Glutamatergic neuron (in vitro differentiated cells): ENCODE results near the gene SLC17A9. TPM values are rescaled to one million over a fixed set of nuclear protein-coding genes. Genes with fewer than 3 reads are reported as not detected.
"Not testable (repeated sequence)": the region's sequence is repeated elsewhere in the genome, so short reads cannot be mapped to it uniquely, and the experiment has no call there.

Experiments
- DNase-seq: peaks from one replicate; pipeline ENCODE4 v3.0.0; 2022
- H3K27ac Mint-ChIP-seq: one replicate; pipeline ENCODE4 v1.8.0; 2020; ENCODE audit warnings: mild to moderate bottlenecking, mixed read lengths, inconsistent platforms; ENCODE audit not compliant: unreplicated experiment
- H3K27me3 Mint-ChIP-seq: one replicate; pipeline ENCODE4 v1.8.0; 2020; ENCODE audit warnings: mild to moderate bottlenecking, moderate library complexity, mixed read lengths, inconsistent platforms; ENCODE audit not compliant: unreplicated experiment
- H3K36me3 Mint-ChIP-seq: one replicate; pipeline ENCODE4 v1.8.0; 2020; ENCODE audit warnings: mild to moderate bottlenecking, mixed read lengths, inconsistent platforms; ENCODE audit not compliant: unreplicated experiment
- H3K4me1 Mint-ChIP-seq: one replicate; pipeline ENCODE4 v1.8.0; 2020; ENCODE audit warnings: mild to moderate bottlenecking, low read depth, mixed read lengths, inconsistent platforms; ENCODE audit not compliant: unreplicated experiment
- H3K4me3 Mint-ChIP-seq: one replicate; pipeline ENCODE4 v1.8.0; 2020; ENCODE audit warnings: mild to moderate bottlenecking, mixed read lengths, inconsistent platforms; ENCODE audit not compliant: unreplicated experiment
- H3K9me3 Mint-ChIP-seq: one replicate; pipeline ENCODE4 v1.8.0; 2020; ENCODE audit warnings: mild to moderate bottlenecking, moderate library complexity, mixed read lengths, inconsistent platforms; ENCODE audit not compliant: unreplicated experiment
- CTCF ChIP-seq: fragments of 200-600 bp; sonication (generic); IDR thresholded peaks from one replicate; pipeline ENCODE4 v1.5.0; 2021; ENCODE audit not compliant: partially characterized antibody, unreplicated experiment
- total RNA-seq: library from RNA; stranded (reverse); fragmentation: NEBNext Ultra II Directional; extraction: Animal tissue kit (Norgen Biotek cat#: 25700); gene quantifications from one replicate; pipeline ENCODE4 v1.2.1, GENCODE V29; 2021; ENCODE audit not compliant: unreplicated experiment

Gene SLC17A9
- total RNA-seq, 1 donor from 2014 or later, result 1.8 TPM

- H3K9me3 Mint-ChIP-seq, result peaks cover 8% of the 10 kb centered on the region
- H3K27me3 Mint-ChIP-seq, result peaks cover 5% of the 10 kb centered on the region
- peak overlapping the region; percentile 70 for H3K4me3 Mint-ChIP-seq
- H3K4me1 Mint-ChIP-seq, result peaks cover 66% of the 10 kb centered on the region
- no peaks in the 10 kb centered on the region for H3K36me3 Mint-ChIP-seq
- H3K27ac Mint-ChIP-seq, result peak overlapping the region; percentile 70
- DNase-seq, result peak; percentile 75
- TF ChIP-seq CTCF, result peak; percentile 80
Measured at GRCh38 chr20:62921119-62921687, 31.3 kb upstream of the SLC17A9 start.

DNA sequence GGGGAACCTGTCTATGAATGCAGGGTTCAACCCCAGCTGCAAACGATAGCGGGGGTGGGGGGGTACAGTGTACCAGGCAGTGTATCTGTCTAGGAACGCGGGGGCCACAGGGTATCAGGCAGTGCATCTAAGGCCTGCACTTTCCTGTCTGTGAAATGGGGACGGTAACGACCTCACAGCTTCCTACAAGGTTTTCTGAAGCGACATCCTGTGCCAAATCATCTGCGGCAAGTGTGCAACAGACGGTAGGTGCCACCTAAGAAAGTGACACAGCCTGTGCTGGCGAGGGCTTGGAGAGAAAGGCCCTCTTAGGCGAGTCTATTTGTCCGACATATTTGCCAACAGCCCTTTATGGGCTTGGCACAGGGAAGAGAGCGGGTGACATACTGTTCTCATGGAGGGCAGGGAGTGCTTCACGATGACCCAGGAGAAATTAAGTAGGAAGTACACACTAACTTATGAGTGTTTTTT lies 30.0 kb upstream of the SLC17A9 start:
- Mint-ChIP-seq H3K4me3 (peak overlapping the region; percentile 30), H3K27me3 (peaks cover 5% of the 10 kb centered on the region), H3K9me3 (peaks cover 11% of the 10 kb centered on the region), H3K36me3 (no peaks in the 10 kb centered on the region), H3K27ac (peak overlapping the region; percentile 62), H3K4me1 (peaks cover 58% of the 10 kb centered on the region)
- no peak for DNase-seq
- TF ChIP-seq CTCF, result no peak

DNA sequence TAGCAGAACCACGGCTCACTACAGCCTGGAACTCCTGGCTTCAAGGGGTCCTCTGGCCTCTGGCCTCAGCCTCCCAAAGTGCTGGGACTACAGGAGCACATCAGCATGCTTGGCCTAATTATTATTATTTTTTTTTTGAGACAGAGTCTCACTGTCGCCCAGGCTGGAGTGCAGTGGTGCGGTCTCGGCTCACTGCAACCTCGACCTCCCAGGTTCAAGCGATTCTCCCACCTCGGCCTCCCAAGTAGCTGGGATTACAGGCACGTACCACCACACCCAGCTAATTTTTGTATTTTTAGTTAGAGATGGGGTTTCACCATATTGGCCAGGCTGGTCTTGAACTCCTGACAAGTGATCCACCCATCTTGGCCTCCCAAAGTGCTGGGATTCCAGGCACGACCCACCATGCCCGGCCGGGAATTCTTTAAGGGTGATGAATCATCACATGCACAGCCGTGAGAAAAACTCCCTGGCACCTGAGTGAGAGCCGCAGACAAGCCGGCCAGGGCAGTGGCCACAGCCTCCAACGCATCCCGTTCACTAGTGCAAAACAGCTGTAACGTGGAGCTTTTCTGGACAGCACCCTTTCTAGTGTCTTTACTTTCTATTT lies 29.3 kb upstream of the SLC17A9 start:
- H3K27me3 Mint-ChIP-seq, DNase-seq, H3K27ac Mint-ChIP-seq, H3K36me3 Mint-ChIP-seq, H3K4me3 Mint-ChIP-seq: not testable (repeated sequence)
- Mint-ChIP-seq H3K4me1 (peaks cover 58% of the 10 kb centered on the region), H3K9me3 (peaks cover 11% of the 10 kb centered on the region)

GRCh38 chr20:62923669-62924441 lies 28.7 kb upstream of the SLC17A9 start:
- peaks cover 13% of the 10 kb centered on the region for H3K9me3 Mint-ChIP-seq
- peak overlapping the region; percentile 97 for H3K27ac Mint-ChIP-seq
- peaks cover 55% of the 10 kb centered on the region for H3K4me1 Mint-ChIP-seq

More at GRCh38 chr20:62923669-62924441, 28.7 kb upstream of the SLC17A9 start:
- TF ChIP-seq CTCF, result no peak
- DNase-seq, result no peak
- Mint-ChIP-seq H3K27me3 (peaks cover 7% of the 10 kb centered on the region), H3K4me3 (peak overlapping the region; percentile 89), H3K36me3 (no peaks in the 10 kb centered on the region)
